SU-DHL-6 (cell line): ENCODE measurements around the gene UNC13C.
"Not testable (repeated sequence)": the region's sequence is repeated elsewhere in the genome, so short reads cannot be mapped to it uniquely, and the experiment has no call there.

Experiments
- H2AFZ ChIP-seq: fragments of 200-600 bp; sonication (generic); 2 replicates; pipeline ENCODE4 v1.6.1; 2014; ENCODE audit warnings: low read depth, mild to moderate bottlenecking, moderate library complexity, mixed read lengths, antibody characterized with exemption, low read length; ENCODE audit not compliant: severe bottlenecking
- H3F3A ChIP-seq: fragments of 200-600 bp; shearing (Covaris generic); 2 replicates; pipeline ENCODE4 v1.6.0; 2016; ENCODE audit warnings: antibody characterized with exemption, mild to moderate bottlenecking; ENCODE audit not compliant: insufficient read depth
- H3K27ac ChIP-seq: fragments of 200-600 bp; sonication (generic); 2 replicates; pipeline ENCODE4 v1.5.1; 2016; ENCODE audit warnings: low read depth, mild to moderate bottlenecking, low read length, moderate library complexity, mixed read lengths
- H3K27me3 ChIP-seq: fragments of 200-600 bp; sonication (generic), shearing (Covaris generic); 2 replicates; pipeline ENCODE4 v1.6.0; 2014; ENCODE audit warnings: mild to moderate bottlenecking, low read length
- H3K36me3 ChIP-seq: fragments of 200-600 bp; sonication (generic); 2 replicates; pipeline ENCODE4 v1.6.1; 2014; ENCODE audit warnings: mild to moderate bottlenecking, low read length, mixed read lengths
- H3K4me2 ChIP-seq: fragments of 300-600, 200-600 bp; shearing (Covaris generic), sonication (generic); 2 replicates; pipeline ENCODE4 v1.6.0; 2014; ENCODE audit warnings: low read length, low read depth, mild to moderate bottlenecking; ENCODE audit not compliant: poor library complexity, severe bottlenecking
- H3K4me3 ChIP-seq: fragments of 200-600 bp; sonication (generic); 2 replicates; pipeline ENCODE4 v1.5.1; 2014; ENCODE audit warnings: antibody characterized with exemption, low read length, mild to moderate bottlenecking, mixed read lengths; ENCODE audit not compliant: insufficient read depth, poor library complexity, severe bottlenecking
- H3K79me2 ChIP-seq: fragments of 200-600 bp; sonication (generic); 2 replicates; pipeline ENCODE4 v1.6.1; 2014; ENCODE audit warnings: mild to moderate bottlenecking, low read length, moderate library complexity; ENCODE audit not compliant: insufficient read depth
- H3K9ac ChIP-seq: fragments of 200-600 bp; sonication (generic); 2 replicates; pipeline ENCODE4 v1.7.0; 2014; ENCODE audit warnings: mild to moderate bottlenecking, low read length
- H3K9me2 ChIP-seq: fragments of 200-600 bp; sonication (generic); replicated peaks from 2 replicates; pipeline ENCODE4 v1.6.1; 2014; ENCODE audit warnings: low read length; ENCODE audit not compliant: insufficient read depth
- H3K9me3 ChIP-seq: fragments of 200-600 bp; sonication (generic); 2 replicates; pipeline ENCODE4 v1.6.1; 2014; ENCODE audit warnings: low read length, mixed read lengths; ENCODE audit not compliant: insufficient read depth
- H4K20me1 ChIP-seq: fragments of 200-600 bp; sonication (generic); 2 replicates; pipeline ENCODE4 v1.6.1; 2014; ENCODE audit warnings: low read depth, mild to moderate bottlenecking, antibody characterized with exemption, low read length, moderate library complexity, mixed read lengths
- EZH2phosphoT487 ChIP-seq: fragments of 200-600 bp; sonication (generic), shearing (Covaris generic); conservative IDR thresholded peaks from 2 replicates; pipeline ENCODE4 v1.6.1; 2018; ENCODE audit warnings: mild to moderate bottlenecking, antibody characterized with exemption, low read length, moderate library complexity, mixed read lengths
- TF ChIP-seq, protein P1 (sequence below): fragments of 200-600 bp; sonication (generic); IDR thresholded peaks from one replicate; pipeline ENCODE4 v1.5.1; 2017; ENCODE audit warnings: antibody characterized with exemption, mild to moderate bottlenecking, low read length, moderate library complexity; ENCODE audit not compliant: insufficient read depth, poor library complexity, severe bottlenecking

Gene UNC13C

GRCh38 chr15:53978253-53978906 lies at the start of gene UNC13C:
UNC13C (plus strand) TSS chr15:53978441; CDS start chr15:54012904, 34,463 bp downstream.
- H3K79me2 ChIP-seq: no peaks in the 10 kb centered on the region
- no peak within 1 kb of the TSS for H3K4me2 ChIP-seq
- TF ChIP-seq, protein P1, sequence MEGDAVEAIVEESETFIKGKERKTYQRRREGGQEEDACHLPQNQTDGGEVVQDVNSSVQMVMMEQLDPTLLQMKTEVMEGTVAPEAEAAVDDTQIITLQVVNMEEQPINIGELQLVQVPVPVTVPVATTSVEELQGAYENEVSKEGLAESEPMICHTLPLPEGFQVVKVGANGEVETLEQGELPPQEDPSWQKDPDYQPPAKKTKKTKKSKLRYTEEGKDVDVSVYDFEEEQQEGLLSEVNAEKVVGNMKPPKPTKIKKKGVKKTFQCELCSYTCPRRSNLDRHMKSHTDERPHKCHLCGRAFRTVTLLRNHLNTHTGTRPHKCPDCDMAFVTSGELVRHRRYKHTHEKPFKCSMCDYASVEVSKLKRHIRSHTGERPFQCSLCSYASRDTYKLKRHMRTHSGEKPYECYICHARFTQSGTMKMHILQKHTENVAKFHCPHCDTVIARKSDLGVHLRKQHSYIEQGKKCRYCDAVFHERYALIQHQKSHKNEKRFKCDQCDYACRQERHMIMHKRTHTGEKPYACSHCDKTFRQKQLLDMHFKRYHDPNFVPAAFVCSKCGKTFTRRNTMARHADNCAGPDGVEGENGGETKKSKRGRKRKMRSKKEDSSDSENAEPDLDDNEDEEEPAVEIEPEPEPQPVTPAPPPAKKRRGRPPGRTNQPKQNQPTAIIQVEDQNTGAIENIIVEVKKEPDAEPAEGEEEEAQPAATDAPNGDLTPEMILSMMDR: no peak
- TF ChIP-seq EZH2phosphoT487: no peak
- no peaks in the 10 kb centered on the region for H3K27me3 ChIP-seq
- no peak within 1 kb of the TSS for H3K4me3 ChIP-seq
- no peaks in the 10 kb centered on the region for H3K36me3 ChIP-seq
- no peak within 1 kb of the TSS for H3K27ac ChIP-seq
- H3K9ac ChIP-seq: no peak within 1 kb of the TSS
- no peaks in the 10 kb centered on the region for H3F3A ChIP-seq
- H3K9me2 ChIP-seq: no peaks in the 10 kb centered on the region
- no peaks in the 10 kb centered on the region for H3K9me3 ChIP-seq
- H2AFZ ChIP-seq: no peak within 1 kb of the TSS
- no peaks in the 10 kb centered on the region for H4K20me1 ChIP-seq

DNA sequence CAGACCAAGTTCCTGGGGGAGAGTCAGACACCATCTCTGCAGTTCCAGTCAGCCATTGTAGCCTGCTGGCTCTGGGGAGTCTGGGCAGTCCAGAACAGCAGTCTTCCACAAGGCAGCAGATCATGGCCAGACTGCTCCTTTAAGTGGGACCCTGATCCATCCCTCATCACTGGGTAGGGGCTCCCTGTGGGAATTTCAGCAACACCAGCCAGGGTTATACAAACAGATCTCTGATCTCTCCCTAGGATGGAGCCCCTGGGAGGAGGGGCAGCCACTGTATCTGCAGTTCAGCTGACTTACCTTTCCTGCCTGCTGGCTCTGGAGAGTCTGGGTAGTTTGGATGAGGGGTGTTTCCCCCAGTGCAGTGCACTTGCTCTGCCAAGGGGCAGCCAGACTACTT lies 42.1 kb upstream of the UNC13C start:
- Histone ChIP-seq H3K79me2 (no peaks in the 10 kb centered on the region), H3K9ac (no peak overlapping the region), H3K9me3 (no peaks in the 10 kb centered on the region), H3K9me2 (no peaks in the 10 kb centered on the region), H3K27ac (no peak overlapping the region), H3K36me3 (no peaks in the 10 kb centered on the region), H3F3A (no peaks in the 10 kb centered on the region), H3K4me2 (no peak overlapping the region), H4K20me1 (no peaks in the 10 kb centered on the region), H2AFZ (no peak overlapping the region), H3K27me3 (no peaks in the 10 kb centered on the region; the same call in 1 of the 2 replicates), H3K4me3 (no peak overlapping the region)
- no peak for TF ChIP-seq EZH2phosphoT487
- TF ChIP-seq, protein P1: no peak

DNA sequence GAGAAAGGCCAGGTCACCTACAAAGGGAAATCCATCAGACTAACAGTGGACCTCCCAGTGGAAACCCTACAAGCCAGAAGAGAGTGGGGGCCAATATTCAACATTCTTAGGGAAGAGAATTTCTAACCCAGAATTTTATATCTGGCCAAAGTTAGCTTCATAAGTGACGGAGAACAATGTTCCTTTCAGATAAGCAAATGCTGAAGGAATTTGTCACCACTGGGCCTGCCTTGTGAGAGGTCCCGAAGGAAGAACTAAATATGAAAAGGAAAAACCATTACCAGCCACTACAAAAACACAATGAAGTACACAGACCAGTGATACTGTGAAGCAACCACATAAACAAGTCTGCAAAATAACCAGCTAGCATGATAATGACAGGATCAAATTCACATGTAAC lies 40.6 kb upstream of the UNC13C start:
- H3K4me3 ChIP-seq, H3K36me3 ChIP-seq, H2AFZ ChIP-seq: not testable (repeated sequence)

DNA sequence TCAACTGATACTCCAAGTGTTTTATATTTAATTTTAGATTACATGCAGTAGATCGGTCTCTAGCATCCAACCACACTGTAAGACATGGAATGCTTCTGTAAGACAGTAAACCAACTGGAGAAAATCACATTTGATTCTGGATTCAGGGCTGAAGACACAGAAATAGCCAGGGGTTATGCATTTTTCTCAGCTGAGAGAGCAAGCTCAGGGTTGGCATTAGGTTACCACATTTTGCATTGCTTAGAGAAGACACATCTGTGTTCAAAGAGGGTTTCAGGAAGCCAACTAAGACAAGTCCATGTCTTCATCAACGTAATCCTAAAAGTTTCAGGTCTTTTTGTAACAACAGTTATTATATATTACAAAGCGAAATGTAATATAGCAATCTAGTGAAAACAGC lies 27.7 kb upstream of the UNC13C start:
- H2AFZ ChIP-seq: no peak overlapping the region
- no peaks in the 10 kb centered on the region for H3K27me3 ChIP-seq
- no peaks in the 10 kb centered on the region for H3F3A ChIP-seq
- no peak overlapping the region for H3K4me3 ChIP-seq
- H3K4me2 ChIP-seq: no peak overlapping the region
- no peaks in the 10 kb centered on the region for H3K36me3 ChIP-seq
- H3K27ac ChIP-seq: no peak overlapping the region
- no peaks in the 10 kb centered on the region for H3K9me3 ChIP-seq
- no peaks in the 10 kb centered on the region for H3K9me2 ChIP-seq
- TF ChIP-seq, protein P1: no peak
- TF ChIP-seq EZH2phosphoT487: no peak
- no peaks in the 10 kb centered on the region for H3K79me2 ChIP-seq
- no peak overlapping the region for H3K9ac ChIP-seq
- H4K20me1 ChIP-seq: no peaks in the 10 kb centered on the region

More for the DNA sequence above, 40.6 kb upstream of the UNC13C start:
- not testable (repeated sequence) for H3K9me3 ChIP-seq, H3K4me2 ChIP-seq, H3K9ac ChIP-seq, H3K79me2 ChIP-seq, H3F3A ChIP-seq, H3K9me2 ChIP-seq, H3K27me3 ChIP-seq, H3K27ac ChIP-seq, H4K20me1 ChIP-seq
